Measurements from ENCODE around the gene MYCN.

Gene MYCN

DNA sequence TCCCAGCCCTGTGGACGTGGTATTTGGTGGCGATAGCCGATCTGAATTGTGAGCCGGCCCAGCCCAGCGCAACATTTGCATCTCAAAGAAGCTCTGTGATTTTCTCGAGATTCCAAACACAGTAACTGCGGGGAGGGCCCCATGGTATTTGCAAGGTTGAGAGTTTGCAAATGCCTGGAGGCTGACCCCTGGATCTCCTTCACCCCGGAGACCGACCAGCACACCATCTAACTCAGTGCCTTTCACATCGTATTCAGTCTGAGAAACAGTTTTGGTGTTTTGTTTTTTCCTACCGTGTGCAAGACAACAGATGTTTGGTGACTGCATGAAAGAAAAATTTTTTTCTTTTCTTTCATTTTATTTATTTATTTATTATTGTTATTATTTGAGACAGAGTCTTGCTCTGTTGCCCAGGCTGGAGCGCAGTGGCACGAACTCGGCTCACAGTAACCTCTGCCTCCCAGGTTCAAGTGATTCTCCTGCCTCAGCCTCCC, 40.3 kb downstream of the MYCN start:
- DNase-seq, result no peak

DNA sequence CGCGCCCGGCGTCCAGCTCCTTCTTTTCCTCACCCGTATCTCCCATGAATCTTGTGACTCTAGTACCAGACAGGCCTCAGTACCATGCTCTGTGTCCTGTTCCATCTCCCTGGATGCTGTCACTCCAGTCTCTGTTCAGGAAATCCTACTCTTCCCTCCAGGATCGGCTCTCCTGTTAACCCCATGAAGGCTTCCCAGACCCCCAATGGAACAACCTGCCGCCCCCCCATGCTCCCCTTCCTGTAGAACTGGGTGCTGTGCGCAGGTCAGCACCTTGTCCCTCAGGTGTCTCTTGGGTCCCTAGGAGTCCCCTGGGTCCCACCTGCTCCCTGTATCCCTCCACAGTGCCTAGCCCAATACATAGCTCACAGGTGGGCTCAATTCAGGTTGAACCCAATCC, 41.3 kb downstream of the MYCN start:
- no peak for DNase-seq

DNA sequence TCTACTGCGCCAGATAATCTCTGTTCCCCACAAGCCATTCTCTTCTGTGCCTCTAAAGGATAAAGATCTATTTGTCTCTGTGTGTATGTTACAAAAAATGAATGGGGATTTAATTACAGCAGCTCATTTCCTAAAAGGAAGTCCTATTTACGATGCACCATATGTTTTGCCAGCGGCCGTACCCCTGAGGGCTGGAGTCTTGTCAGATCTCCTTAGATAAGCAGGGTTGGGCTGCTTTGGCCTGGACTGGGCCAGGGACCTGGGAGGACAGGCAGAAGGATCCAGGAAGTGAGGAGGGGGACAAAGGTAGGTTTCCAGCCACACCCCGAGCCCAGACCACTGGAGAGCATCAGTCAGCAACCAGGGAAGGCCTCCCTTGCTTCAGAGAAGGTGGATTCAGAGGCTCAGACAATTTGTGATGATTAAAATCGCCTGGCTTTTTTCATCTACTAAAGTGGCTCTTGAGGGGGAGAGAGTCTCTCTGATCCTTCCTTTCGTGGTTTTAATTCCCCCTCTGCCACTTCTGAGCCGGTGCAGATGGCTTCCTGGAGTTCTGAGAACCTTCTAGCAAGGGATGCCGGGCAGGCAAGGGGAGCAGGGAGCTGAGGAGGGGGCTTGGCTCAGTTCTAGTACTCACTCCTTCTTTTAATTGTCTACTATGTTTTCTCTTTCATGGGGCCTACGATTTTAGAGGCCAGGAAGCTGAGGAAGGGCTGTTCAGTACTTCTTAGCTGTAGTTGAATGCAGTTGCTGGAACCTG, 42.1 kb downstream of the MYCN start:
- DNase-seq, result no peak

DNA sequence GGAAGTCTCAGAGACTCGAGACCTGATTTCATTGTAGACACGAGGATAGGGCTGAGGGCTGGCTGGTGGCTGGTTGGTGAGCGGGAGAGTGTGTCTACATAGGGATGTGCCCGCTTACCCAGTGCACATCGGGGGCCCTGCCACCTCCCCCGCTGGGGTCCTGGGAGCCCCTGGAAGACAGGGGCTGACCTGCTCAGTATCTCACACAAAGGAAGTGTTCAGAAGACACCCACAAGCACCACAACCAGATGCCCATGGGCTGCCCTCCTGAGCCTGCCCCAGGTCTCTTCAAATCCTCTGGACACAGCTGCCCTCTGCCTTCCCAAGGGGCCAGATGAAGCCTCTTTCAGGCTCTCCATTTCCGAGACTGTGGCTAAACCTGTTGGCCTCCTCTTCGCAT, 43.1 kb downstream of the MYCN start:
- DNase-seq, result no peak

DNA sequence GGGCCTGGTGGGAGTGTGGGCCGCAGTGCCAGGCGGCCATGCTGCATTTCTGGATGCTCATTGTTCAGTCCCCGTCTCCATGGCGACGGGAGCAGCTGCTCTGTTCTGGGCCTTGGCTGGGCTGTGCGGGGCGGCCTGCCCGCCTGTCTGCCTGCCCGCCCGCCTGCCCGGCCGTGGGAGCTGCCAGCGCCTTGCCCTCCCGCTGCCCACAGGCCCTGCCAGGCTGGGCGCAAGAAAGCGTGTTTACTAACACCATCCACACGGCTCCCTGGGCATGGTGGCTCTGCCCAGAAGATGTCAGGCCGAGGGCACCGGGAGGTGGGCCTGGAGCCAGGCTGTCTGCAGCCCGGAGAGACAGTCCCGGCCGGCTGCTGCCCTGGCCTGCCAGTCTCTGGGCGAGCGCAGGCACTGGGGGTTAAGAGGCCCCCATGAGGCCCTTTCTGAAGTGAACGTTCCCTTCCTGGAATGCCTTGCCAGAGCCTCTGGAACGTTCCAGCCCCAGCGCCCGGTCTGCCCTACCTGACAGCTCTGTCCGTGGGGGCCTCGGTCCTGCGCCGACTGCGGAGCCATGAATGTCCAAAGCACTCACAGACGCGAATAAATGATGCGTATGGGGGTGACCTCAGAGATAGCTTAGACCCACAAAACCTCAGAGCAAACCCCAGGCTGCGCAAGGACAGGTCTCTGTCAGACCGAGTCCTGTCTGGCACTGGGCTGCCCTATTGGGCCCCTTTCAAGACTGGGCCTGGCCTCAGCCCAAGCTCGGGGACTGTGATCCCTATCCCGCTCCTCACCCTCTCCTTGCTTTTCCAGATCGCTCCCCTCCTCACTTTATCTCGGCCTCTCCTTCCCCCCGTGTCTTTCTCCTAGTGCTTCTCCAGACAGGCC, 44.3 kb downstream of the MYCN start:
- DNase-seq, result no peak

DNA sequence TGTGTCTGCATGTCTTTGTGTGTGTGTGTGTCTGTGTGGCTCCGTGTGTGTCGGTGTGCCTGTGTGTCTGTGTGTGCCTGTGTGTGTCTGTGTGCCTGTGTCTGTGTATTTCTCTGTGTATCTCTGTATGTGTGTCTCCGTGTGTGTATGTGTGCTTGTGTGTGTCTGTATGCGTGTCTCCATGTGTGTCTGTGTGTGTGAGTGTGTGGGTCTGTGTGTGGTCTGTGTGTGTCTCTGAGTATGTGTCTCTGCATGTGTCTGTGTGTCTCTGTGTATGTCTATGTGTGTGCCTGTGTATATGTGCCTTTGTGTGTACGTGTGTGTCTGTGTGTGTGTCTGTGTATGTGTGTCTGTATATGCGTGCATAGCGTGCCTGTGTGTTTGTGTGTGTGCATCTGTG, 45.2 kb downstream of the MYCN start:
- no peak for DNase-seq

DNA sequence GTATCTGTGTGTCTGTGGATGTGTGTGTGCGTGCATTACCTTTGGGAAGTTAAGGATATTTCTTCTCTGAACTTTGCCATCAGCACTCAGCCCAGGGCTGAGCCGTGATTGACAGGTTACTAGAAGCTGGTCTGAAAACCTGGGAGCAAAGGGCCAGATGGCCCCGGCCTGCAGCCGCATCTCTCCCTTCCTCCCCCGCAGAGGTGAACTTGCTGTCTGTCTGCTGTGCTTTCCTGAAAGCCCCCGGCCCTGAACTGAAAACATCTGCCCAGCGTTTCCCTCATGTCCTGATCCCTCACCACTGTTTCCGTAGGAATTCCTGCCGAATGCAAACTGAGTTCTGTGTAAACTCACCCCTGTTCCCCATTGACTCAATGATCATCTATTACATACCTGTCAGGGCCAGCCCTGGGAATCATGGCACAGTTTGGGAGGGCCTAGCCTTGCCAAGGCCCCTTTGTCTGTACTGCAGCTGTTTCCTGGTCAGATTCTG, 45.8 kb downstream of the MYCN start:
- no peak for DNase-seq

DNA sequence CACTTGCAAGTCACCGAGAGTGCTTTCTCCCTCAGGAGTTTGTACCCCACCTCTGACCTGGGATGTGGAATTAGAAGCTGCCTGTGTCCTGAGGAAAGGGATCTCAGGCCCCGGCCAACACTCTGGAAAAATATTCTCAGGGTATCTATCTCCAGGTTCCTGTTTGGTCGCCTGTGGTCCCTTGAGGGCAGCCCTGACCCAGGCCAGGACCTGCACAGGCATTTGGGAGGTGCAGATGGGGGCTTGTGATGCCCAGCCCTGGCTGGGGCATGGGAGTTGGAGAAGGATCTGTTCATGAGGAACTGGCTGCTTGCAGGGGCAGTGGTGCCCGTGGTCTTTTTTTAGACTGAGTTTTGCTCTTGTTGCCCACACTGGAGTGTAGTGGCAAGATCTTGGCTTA, 46.3 kb downstream of the MYCN start:
- no peak for DNase-seq

DNA sequence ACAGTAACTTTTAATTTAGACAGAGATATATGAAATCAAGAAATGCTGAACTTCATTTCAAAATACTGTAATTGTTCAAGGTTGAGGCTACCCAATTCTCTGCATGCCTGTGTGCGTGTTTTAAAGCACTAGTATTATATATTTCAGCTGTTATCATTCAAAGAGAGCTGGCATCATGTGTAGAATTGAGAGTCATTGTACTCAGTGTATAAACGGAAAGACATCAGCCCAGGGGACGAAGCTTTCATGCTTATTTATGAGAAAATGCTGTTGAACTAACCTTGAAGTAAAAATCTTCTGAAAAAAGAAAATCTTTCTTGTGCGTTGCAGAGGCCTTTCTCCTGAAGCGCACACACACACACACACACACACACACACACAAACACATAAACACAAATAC, 48.4 kb downstream of the MYCN start:
- no peak for DNase-seq

DNA sequence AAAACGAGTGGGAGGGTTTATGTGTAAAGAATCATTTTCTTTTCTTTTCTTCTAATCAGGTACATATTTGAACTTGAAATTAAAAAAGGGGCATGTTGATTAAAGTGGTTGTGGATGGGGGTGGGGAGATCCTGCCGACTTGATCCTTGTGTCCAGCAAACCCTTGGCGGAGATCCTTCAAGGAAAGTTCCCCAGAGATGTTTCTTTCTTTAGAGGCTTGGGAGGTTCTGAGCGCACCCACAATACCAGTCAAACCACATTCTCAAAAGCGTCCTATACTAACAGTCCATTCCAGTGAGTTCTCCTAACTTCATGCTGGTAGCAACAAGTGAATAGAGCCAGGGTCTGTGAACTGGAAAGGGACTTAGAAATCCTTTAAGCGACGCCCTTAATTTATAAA, 49.2 kb downstream of the MYCN start:
- no peak for DNase-seq

DNA sequence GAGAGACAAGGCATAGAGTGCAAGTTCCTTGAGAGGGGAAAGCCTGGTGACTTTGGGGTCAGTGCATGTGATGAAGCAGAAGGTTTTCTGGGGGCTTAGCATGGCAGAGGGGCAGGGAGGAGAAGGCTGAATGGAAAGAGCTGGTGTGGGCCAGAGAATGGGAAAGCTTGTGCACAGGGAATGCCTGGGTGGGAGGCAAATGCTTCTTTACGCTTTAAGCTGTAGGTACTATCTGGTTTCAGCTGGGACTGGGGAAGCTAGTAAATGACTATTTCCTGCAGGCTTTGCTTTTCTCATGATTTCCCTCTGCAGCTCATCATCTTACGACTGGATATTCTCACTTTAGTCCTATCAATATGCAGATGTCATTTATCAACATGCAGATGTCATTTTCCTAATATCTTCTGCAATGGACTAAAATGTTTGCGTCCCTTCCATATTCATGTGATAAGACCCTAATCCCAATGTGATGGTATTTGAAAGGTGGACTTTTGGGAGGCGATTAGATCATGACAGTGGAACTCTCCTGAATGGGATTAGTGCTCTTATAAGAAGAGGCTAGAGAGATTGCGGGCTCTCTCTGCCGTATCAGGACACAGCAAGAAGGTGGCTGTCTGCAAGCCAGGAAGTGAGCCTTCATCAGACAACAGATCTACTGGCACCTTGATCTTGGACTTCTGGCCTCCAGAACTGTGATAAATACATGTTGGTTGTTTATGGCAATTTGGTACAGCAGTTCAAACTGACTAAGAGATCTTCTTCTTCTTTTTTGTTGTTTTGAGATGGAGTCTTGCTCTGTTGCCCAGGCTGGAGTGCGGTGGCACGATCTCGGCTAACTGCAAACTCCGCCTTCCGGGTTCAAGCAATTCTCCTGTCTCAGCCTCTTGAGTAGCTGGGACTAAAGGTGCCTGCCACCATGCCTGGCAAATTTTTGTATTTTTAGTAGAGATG, 50.1 kb downstream of the MYCN start:
- no peak for DNase-seq

DNA sequence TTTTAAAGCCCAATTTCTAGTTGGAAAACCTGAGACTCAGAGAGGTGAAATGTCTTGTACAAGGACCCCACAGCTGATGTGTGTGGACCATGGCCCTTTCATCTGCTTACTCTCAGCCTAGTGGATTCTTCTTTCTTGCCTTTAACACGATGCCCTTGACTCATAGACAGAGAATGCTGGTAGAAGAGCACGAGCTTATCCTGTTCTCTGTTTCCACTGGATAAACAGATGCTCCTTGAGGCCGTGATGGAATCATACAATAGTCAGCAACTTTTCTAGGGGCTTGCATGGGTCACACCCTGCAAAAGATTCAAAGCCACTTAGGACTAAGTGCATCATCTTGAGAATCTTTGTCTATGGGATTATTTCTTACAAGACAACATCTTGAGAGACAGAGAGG, 50.9 kb downstream of the MYCN start:
- DNase-seq, result no peak

DNA sequence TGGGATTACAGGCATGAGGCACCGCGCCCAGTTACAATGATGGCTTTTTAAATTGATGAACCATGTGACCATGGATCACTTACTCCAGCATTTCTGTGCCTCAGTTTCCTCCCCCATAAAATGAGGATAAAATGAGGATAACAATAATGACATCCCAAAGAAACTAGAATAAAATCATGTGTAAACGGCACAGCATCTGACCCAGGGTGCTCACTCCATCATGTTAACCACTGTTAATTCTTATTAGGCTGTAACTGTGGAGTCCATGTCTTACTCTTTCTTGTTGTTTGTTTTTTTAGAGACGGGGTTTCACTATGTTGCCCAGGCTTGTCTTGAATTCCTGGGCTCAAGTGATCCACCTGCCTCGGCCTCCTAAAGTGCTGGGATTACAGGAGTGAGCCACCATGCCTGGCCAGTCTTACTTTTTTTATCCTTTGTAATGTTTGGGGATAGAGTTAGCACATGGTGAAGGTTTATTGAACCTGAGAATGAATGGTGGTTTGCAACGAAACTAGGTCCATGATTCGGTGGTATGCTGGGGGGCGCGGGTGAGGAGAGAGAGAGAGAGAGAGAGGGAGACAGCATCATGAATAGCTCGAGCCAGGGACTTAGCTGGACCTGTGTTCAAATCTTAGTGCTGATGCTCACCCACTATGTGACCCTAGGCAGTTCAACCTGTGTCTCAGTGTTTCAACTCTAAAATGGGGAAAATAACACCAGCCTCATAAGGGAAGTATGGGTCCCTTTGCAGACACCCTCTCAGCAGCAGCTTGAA, 52.3 kb downstream of the MYCN start:
- DNase-seq, result no peak

DNA sequence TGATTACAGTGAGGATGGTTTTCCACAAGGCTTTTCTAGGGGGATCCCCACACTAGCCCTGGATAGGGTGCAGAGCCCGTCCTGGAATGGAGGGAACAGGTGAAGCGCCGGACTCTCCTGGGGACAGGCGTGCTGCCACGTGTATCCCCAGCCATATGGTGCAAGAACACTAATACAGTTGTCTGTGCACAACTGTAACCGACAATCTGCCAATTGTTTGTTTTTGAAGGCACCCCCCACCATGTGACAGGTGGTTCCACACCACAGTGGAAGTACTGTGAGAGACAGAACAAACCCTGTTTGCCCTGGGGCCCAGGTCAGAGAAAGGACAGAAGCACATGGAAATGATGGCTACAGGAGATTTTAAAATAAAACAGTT, 52.9 kb downstream of the MYCN start:
- DNase-seq, result no peak

DNA sequence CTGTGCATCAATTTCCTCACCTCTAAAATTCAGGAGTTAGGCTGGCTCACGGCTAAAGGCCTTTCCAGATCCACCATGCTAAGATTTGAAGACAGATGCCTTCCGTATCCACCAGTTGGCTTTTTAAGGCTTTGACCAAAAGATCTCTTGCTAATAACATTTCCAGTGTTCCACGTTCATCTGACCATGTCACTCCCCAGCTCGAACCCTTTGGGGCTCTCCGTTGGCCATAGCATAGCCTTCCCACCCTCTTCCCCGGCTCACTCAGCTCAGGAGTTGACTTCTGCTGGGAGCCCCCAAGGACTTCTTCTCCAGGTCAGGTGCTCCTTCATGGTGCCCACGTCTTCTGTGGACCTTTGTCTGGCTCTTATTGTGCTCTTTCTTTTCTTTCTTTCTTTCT, 53.3 kb downstream of the MYCN start:
- DNase-seq, result no peak

DNA sequence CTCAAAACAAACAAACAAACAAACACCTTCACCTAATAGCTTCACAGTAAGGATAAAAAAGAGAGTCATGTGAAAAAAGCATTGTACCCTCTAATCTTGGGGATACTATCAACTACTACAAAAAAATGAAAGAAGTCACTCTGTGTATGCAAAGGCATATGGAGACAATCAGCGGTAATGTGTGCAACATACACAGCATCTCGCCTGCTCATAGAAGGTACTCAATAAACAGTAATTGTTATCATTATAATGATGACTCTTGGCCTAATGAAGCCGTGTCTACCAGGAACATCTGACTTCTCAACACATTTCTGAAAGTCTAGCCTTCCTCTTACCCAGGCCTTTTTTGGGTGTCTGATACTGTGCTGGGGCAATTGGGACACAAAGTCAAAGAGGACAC, 55.3 kb downstream of the MYCN start:
- DNase-seq, result no peak
